HEK293 (cell line): ENCODE measurements around the gene MAP3K9.

Experiments used
- CTCF ChIA-PET: fragments of 350-600 bp; formaldehyde crosslinking; extraction: SDS; loops from one replicate; lab custom pipeline; 2021; ENCODE audit warnings: antibody characterized with exemption; lab: Yijun Ruan, JAX
- POLR2A ChIA-PET: fragments of 300-600 bp; formaldehyde crosslinking; extraction: SDS; loops from one replicate; lab custom pipeline; 2020; ENCODE audit warnings: antibody characterized with exemption, inconsistent platforms; lab: Yijun Ruan, JAX
- H3K27ac ChIP-seq: fragments of 200-500 bp; sonication (Bioruptor generic); 2 replicates; pipeline ENCODE4 v1.5.1; 2014; ENCODE audit warnings: low read depth, low read length, control low read depth, inconsistent platforms; ENCODE audit errors: extremely low read depth
- H3K36me3 ChIP-seq, 2 experiments: fragments of 200-500 bp in 1 of 2; sonication (Bioruptor generic) in 1 of 2; 1 replicate in 1 of 2; 2 replicates in 1 of 2; pipeline ENCODE4 v1.5.1; 2014 to 2017; ENCODE audit warnings: inconsistent platforms in 2 of 2, low read length in 2 of 2; ENCODE audit not compliant: control insufficient read depth in 2 of 2, insufficient read depth in 1 of 2
- H3K4me1 ChIP-seq: fragments of 200-500 bp; sonication (Bioruptor generic); 2 replicates; pipeline ENCODE4 v1.5.1; 2014; ENCODE audit warnings: mild to moderate bottlenecking, low read length, inconsistent platforms; ENCODE audit not compliant: control insufficient read depth, insufficient read depth
- H3K4me3 ChIP-seq: 2 replicates; pipeline ENCODE4 v1.5.1; 2011; ENCODE audit warnings: low read depth, mild to moderate bottlenecking, control low read depth, low read length, moderate library complexity
- H3K9me3 ChIP-seq: fragments of 200-500 bp; sonication (Bioruptor generic); 2 replicates; pipeline ENCODE4 v1.5.1; 2014; ENCODE audit warnings: low read depth, low read length, inconsistent platforms; ENCODE audit not compliant: control insufficient read depth, insufficient read depth
- INSM2 ChIP-seq: fragments of 450-650 bp; formaldehyde crosslinking; IDR thresholded peaks from 2 replicates; pipeline ENCODE4 v1.5.1; 2016; ENCODE audit warnings: missing biosample characterization, missing genetic modification characterization
- KLF1 ChIP-seq: fragments of 450-650 bp; formaldehyde crosslinking; IDR thresholded peaks from 2 replicates; pipeline ENCODE4 v1.5.1; 2016; ENCODE audit warnings: missing biosample characterization, missing genetic modification characterization
- MZF1 ChIP-seq: fragments of 450-650 bp; formaldehyde crosslinking; IDR thresholded peaks from 2 replicates; pipeline ENCODE4 v1.5.1; 2017; ENCODE audit warnings: missing biosample characterization, missing genetic modification characterization, borderline replicate concordance
- PRDM1 ChIP-seq: fragments of 450-650 bp; formaldehyde crosslinking; IDR thresholded peaks from 2 replicates; pipeline ENCODE4; 2016; ENCODE audit warnings: missing biosample characterization, missing genetic modification characterization
- PRDM4 ChIP-seq: fragments of 450-650 bp; formaldehyde crosslinking; IDR thresholded peaks from 2 replicates; pipeline ENCODE4 v1.5.1; 2017; ENCODE audit warnings: missing biosample characterization, missing genetic modification characterization
- SP3 ChIP-seq: fragments of 450-650 bp; formaldehyde crosslinking; IDR thresholded peaks from 2 replicates; pipeline ENCODE4 v1.5.1; 2016; ENCODE audit warnings: missing biosample characterization, missing genetic modification characterization
- TSHZ1 ChIP-seq: fragments of 450-650 bp; formaldehyde crosslinking; IDR thresholded peaks from 2 replicates; pipeline ENCODE4 v1.5.1; 2016; ENCODE audit warnings: missing biosample characterization, missing genetic modification characterization, borderline replicate concordance
- ZBTB10 ChIP-seq: fragments of 450-650 bp; formaldehyde crosslinking; IDR thresholded peaks from 2 replicates; pipeline ENCODE4 v1.5.1; 2016; ENCODE audit warnings: missing biosample characterization, missing genetic modification characterization
- ZBTB49 ChIP-seq: fragments of 450-650 bp; formaldehyde crosslinking; IDR thresholded peaks from 2 replicates; pipeline ENCODE4 v1.5.1; 2016; ENCODE audit warnings: missing biosample characterization, missing genetic modification characterization, low read depth
- ZNF16 ChIP-seq: fragments of 450-650 bp; formaldehyde crosslinking; IDR thresholded peaks from 2 replicates; pipeline ENCODE4 v1.5.1; 2016; ENCODE audit warnings: low read depth, missing biosample characterization, missing genetic modification characterization
- ZNF19 ChIP-seq: fragments of 450-650 bp; formaldehyde crosslinking; IDR thresholded peaks from 2 replicates; pipeline ENCODE4; 2016; ENCODE audit warnings: missing biosample characterization, missing genetic modification characterization, low read depth
- ZNF239 ChIP-seq: fragments of 450-650 bp; formaldehyde crosslinking; IDR thresholded peaks from 2 replicates; pipeline ENCODE4 v1.5.1; 2016; ENCODE audit warnings: missing biosample characterization, missing genetic modification characterization
- ZNF426 ChIP-seq: fragments of 450-650 bp; formaldehyde crosslinking; IDR thresholded peaks from 2 replicates; pipeline ENCODE4 v1.5.1; 2017; ENCODE audit warnings: missing biosample characterization, missing genetic modification characterization, mild to moderate bottlenecking, inconsistent platforms, moderate library complexity
- ZNF433 ChIP-seq: fragments of 450-650 bp; formaldehyde crosslinking; IDR thresholded peaks from 2 replicates; pipeline ENCODE4 v1.5.1; 2016; ENCODE audit warnings: missing biosample characterization, missing genetic modification characterization, low read depth
- ZNF48 ChIP-seq: fragments of 450-650 bp; formaldehyde crosslinking; IDR thresholded peaks from 2 replicates; pipeline ENCODE4 v1.5.1; 2016; ENCODE audit warnings: missing biosample characterization, missing genetic modification characterization
- ZNF529 ChIP-seq: fragments of 450-650 bp; formaldehyde crosslinking; IDR thresholded peaks from 2 replicates; pipeline ENCODE4 v1.5.1; 2017; ENCODE audit warnings: missing genetic modification characterization, missing biosample characterization; ENCODE audit not compliant: insufficient replicate concordance
- ZNF664 ChIP-seq: fragments of 450-650 bp; formaldehyde crosslinking; IDR thresholded peaks from 2 replicates; pipeline ENCODE4 v1.5.1; 2016; ENCODE audit warnings: missing biosample characterization, missing genetic modification characterization
- ZNF704 ChIP-seq: fragments of 450-650 bp; formaldehyde crosslinking; IDR thresholded peaks from 2 replicates; pipeline ENCODE4 v1.5.1; 2016; ENCODE audit warnings: missing biosample characterization, missing genetic modification characterization
- ZSCAN23 ChIP-seq: fragments of 450-650 bp; formaldehyde crosslinking; IDR thresholded peaks from 2 replicates; pipeline ENCODE4 v1.5.1; 2016; ENCODE audit warnings: missing biosample characterization, missing genetic modification characterization

MAP3K9 gene

GRCh38 chr14:70744641-70745040, 64.7 kb downstream of the MAP3K9 start (continued):
- TF ChIP-seq PRDM4 (tag by site-specific recombination) (no peak), ZNF239 (no peak)

GRCh38 chr14:70742316-70742715, 67.0 kb downstream of the MAP3K9 start:
- no peak overlapping the region for H3K4me3 ChIP-seq
- CTCF ChIA-PET: no interaction called here

GRCh38 chr14:70741482-70741881, 67.8 kb downstream of the MAP3K9 start:
- Histone ChIP-seq H3K9me3 (no peaks in the 10 kb centered on the region), H3K36me3 (peaks cover 15 to 49% of the 10 kb centered on the region in 2 experiments), H3K4me1 (no peaks in the 10 kb centered on the region), H3K4me3 (no peak overlapping the region), H3K27ac (no peak overlapping the region)
- CTCF ChIA-PET: no interaction called here
- POLR2A ChIA-PET: no interaction called here
- no peak for TF ChIP-seq ZBTB49 (tag by site-specific recombination)
- no peak for TF ChIP-seq TSHZ1 (tag by site-specific recombination)
- TF ChIP-seq MZF1: no peak
- no peak for TF ChIP-seq ZSCAN23 (tag by site-specific recombination)
- peak; percentile 37; the same call in 1 of the 2 replicates for TF ChIP-seq INSM2 (tag by site-specific recombination)
- TF ChIP-seq ZNF48 (tag by site-specific recombination): no peak
- no peak for TF ChIP-seq ZNF426 (tag by site-specific recombination)
- no peak for TF ChIP-seq ZNF19
- no peak for TF ChIP-seq SP3 (tag by site-specific recombination)
- no peak for TF ChIP-seq ZNF16
- TF ChIP-seq ZBTB10 (tag by site-specific recombination): no peak
- TF ChIP-seq ZNF704 (tag by site-specific recombination): no peak
- TF ChIP-seq PRDM1: no peak
- no peak for TF ChIP-seq ZNF664 (tag by site-specific recombination)
- TF ChIP-seq KLF1: peak; percentile 70
- TF ChIP-seq ZNF529 (tag by site-specific recombination): no peak

More at GRCh38 chr14:70742316-70742715, 67.0 kb downstream of the MAP3K9 start:
- peaks cover 15 to 48% of the 10 kb centered on the region in 2 experiments for H3K36me3 ChIP-seq
- no peak for TF ChIP-seq ZNF433 (tag by site-specific recombination)
- POLR2A ChIA-PET: no interaction called here
- no peaks in the 10 kb centered on the region for H3K9me3 ChIP-seq
- no peaks in the 10 kb centered on the region for H3K4me1 ChIP-seq
- no peak overlapping the region for H3K27ac ChIP-seq
